ENCODE results near the gene CGB8. TPM values are rescaled to one million over a fixed set of nuclear protein-coding genes. Genes with fewer than 3 reads are reported as not detected.

Gene CGB8
- total and polyA plus RNA-seq, 4 donors, result not detected

DNA sequence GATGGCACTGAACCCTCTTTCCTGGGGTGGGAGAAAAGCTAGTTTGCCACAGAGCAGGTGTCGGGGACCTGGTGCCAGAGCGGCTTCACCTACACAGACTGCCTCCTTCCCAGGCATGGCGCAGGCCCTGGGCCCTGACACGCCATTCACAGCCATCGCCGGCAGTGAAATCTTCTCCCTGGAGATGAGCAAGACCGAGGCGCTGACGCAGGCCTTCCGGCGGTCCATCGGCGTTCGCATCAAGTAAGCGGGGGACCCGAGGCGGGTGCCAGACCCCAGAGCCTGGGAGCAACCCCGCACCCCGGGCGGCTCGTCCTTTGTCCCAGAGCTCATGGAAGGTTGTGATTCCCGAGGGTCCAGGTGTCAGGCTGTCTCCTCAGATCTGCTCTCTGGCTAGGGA, 42.0 kb downstream of the CGB8 start:
- no peak overlapping the region for H3K27ac ChIP-seq (ENCODE audit: low read depth in 1 of 2, low read length in 2 of 2)
- TF ChIP-seq, protein P1, sequence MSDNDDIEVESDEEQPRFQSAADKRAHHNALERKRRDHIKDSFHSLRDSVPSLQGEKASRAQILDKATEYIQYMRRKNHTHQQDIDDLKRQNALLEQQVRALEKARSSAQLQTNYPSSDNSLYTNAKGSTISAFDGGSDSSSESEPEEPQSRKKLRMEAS (IDR thresholded peaks at IDR 0.05), result no peak
- no peak for TF ChIP-seq GABPA (IDR thresholded peaks at IDR 0.05 in 1 of 2, conservative IDR thresholded peaks at IDR 0.05 in 1 of 2)
- TF ChIP-seq, protein P2, sequence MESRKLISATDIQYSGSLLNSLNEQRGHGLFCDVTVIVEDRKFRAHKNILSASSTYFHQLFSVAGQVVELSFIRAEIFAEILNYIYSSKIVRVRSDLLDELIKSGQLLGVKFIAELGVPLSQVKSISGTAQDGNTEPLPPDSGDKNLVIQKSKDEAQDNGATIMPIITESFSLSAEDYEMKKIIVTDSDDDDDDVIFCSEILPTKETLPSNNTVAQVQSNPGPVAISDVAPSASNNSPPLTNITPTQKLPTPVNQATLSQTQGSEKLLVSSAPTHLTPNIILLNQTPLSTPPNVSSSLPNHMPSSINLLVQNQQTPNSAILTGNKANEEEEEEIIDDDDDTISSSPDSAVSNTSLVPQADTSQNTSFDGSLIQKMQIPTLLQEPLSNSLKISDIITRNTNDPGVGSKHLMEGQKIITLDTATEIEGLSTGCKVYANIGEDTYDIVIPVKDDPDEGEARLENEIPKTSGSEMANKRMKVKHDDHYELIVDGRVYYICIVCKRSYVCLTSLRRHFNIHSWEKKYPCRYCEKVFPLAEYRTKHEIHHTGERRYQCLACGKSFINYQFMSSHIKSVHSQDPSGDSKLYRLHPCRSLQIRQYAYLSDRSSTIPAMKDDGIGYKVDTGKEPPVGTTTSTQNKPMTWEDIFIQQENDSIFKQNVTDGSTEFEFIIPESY (IDR thresholded peaks at IDR 0.05), result no peak
- no peak for TF ChIP-seq SP1 (IDR thresholded peaks at IDR 0.05)
- TF ChIP-seq YY1 (IDR thresholded peaks at IDR 0.05), result no peak
- WGBS, result 98% methylated on average over 22 of the region's 22 CpGs
- no peaks in the 10 kb centered on the region for H3K9me3 ChIP-seq (ENCODE audit: control insufficient read depth in 4 of 4, low read length in 3 of 4)
- H3K27me3 ChIP-seq (ENCODE audit: control insufficient read depth in 4 of 4, insufficient read depth in 4 of 4, low read length in 3 of 4), result no peaks in the 10 kb centered on the region
- no peak overlapping the region for H3K9ac ChIP-seq (ENCODE audit: low read depth in 1 of 2, low read length in 2 of 2)
- no peak overlapping the region for H3K4me3 ChIP-seq (ENCODE audit: low read depth in 1 of 3, low read length in 3 of 3)
- no peak for DNase-seq (ENCODE audit: low spot score)
- peaks cover 13 to 62% (median 29%) of the 10 kb centered on the region in 4 donors for H3K36me3 ChIP-seq (ENCODE audit: control insufficient read depth in 4 of 4, insufficient read depth in 3 of 4, low read depth in 1 of 4, low read length in 3 of 4)
- no peaks in the 10 kb centered on the region for H3K4me1 ChIP-seq (ENCODE audit: control insufficient read depth in 4 of 4, insufficient read depth in 4 of 4, low read length in 3 of 4)

DNA sequence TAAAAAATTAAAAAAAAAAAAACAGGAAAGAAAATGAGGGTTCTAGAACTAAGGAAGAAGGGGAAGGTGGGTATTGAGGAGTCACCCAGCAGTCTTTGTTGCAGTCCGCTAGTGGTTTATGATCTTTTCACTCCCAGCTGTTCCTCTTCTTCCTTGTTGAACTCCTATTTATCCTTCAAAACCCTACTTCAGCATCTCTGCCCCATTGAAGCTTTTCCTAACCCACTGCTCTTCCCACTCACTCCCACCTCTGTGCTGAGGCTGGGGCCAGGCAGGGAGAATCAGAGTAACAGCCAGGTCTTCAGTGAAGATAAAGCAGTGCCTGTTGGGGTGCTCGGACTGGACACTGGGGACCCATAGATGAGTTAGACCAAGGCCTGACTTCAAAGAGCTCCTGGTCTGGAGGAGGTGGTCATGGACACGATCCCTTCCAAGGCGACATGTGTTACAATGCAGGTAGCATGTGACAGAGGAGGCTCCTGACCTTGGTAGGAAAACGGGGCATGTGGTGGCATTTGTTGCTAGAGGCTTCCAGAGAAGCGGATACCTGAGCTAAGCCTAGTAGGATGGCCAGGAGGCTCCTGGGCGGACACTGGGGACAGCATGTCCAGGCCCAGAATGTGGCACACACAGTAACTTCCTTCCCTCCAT, 43.8 kb downstream of the CGB8 start:
- DNase-seq (ENCODE audit: low spot score), result no peak
- Histone ChIP-seq H3K27me3 (ENCODE audit: control insufficient read depth in 4 of 4, insufficient read depth in 4 of 4, low read length in 3 of 4) (no peaks in the 10 kb centered on the region), H3K27ac (ENCODE audit: low read depth in 1 of 2, low read length in 2 of 2) (no peak overlapping the region), H3K9me3 (ENCODE audit: control insufficient read depth in 4 of 4, low read length in 3 of 4) (no peaks in the 10 kb centered on the region), H3K4me3 (ENCODE audit: low read depth in 1 of 3, low read length in 3 of 3) (no peak overlapping the region), H3K9ac (ENCODE audit: low read depth in 1 of 2, low read length in 2 of 2) (no peak overlapping the region), H3K4me1 (ENCODE audit: control insufficient read depth in 4 of 4, insufficient read depth in 4 of 4, low read length in 3 of 4) (no peaks in the 10 kb centered on the region), H3K36me3 (ENCODE audit: control insufficient read depth in 4 of 4, insufficient read depth in 3 of 4, low read depth in 1 of 4, low read length in 3 of 4) (peaks cover 15 to 47% (median 26%) of the 10 kb centered on the region in 4 donors)
- TF ChIP-seq JUND (IDR thresholded peaks at IDR 0.05) (no peak), RXRA (IDR thresholded peaks at IDR 0.05) (no peak)
- TF ChIP-seq, protein P3, sequence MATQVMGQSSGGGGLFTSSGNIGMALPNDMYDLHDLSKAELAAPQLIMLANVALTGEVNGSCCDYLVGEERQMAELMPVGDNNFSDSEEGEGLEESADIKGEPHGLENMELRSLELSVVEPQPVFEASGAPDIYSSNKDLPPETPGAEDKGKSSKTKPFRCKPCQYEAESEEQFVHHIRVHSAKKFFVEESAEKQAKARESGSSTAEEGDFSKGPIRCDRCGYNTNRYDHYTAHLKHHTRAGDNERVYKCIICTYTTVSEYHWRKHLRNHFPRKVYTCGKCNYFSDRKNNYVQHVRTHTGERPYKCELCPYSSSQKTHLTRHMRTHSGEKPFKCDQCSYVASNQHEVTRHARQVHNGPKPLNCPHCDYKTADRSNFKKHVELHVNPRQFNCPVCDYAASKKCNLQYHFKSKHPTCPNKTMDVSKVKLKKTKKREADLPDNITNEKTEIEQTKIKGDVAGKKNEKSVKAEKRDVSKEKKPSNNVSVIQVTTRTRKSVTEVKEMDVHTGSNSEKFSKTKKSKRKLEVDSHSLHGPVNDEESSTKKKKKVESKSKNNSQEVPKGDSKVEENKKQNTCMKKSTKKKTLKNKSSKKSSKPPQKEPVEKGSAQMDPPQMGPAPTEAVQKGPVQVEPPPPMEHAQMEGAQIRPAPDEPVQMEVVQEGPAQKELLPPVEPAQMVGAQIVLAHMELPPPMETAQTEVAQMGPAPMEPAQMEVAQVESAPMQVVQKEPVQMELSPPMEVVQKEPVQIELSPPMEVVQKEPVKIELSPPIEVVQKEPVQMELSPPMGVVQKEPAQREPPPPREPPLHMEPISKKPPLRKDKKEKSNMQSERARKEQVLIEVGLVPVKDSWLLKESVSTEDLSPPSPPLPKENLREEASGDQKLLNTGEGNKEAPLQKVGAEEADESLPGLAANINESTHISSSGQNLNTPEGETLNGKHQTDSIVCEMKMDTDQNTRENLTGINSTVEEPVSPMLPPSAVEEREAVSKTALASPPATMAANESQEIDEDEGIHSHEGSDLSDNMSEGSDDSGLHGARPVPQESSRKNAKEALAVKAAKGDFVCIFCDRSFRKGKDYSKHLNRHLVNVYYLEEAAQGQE (IDR thresholded peaks at IDR 0.05), result no peak
- WGBS, result 98% methylated on average over 7 of the region's 7 CpGs

DNA sequence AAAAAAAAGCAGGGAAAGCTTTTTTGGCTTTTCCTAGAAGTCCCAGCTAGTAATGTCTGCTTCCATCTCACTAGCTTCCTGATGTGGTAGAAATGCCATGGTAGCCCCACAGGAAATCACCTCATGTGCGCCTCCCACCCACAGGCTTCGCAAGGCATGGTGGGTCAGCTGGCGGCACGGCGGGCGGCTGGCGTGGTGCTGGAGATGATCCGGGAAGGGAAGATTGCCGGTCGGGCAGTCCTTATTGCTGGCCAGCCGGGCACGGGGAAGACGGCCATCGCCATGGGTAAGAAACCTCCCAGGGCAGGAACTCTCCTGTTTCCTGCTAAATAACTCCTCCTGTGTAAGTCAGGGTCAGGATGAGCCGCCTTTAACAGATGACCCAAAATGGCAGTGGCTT, 44.8 kb downstream of the CGB8 start:
- Histone ChIP-seq H3K9ac (ENCODE audit: low read depth in 1 of 2, low read length in 2 of 2) (no peak overlapping the region), H3K36me3 (ENCODE audit: control insufficient read depth in 4 of 4, insufficient read depth in 3 of 4, low read depth in 1 of 4, low read length in 3 of 4) (peaks cover 15 to 39% (median 22%) of the 10 kb centered on the region in 4 donors), H3K27me3 (ENCODE audit: control insufficient read depth in 4 of 4, insufficient read depth in 4 of 4, low read length in 3 of 4) (no peaks in the 10 kb centered on the region), H3K4me1 (ENCODE audit: control insufficient read depth in 4 of 4, insufficient read depth in 4 of 4, low read length in 3 of 4) (no peaks in the 10 kb centered on the region), H3K27ac (ENCODE audit: low read depth in 1 of 2, low read length in 2 of 2) (no peak overlapping the region), H3K4me3 (ENCODE audit: low read depth in 1 of 3, low read length in 3 of 3) (no peak overlapping the region), H3K9me3 (ENCODE audit: control insufficient read depth in 4 of 4, low read length in 3 of 4) (no peaks in the 10 kb centered on the region)
- TF ChIP-seq TAF1 (conservative IDR thresholded peaks at IDR 0.05) (no peak), HNF4A (conservative IDR thresholded peaks at IDR 0.05) (no peak), FOXA2 (IDR thresholded peaks at IDR 0.05) (no peak), EGR1 (IDR thresholded peaks at IDR 0.05; ENCODE audit: low read depth in 2 of 2) (no peak), RXRA (IDR thresholded peaks at IDR 0.05) (no peak), SP1 (IDR thresholded peaks at IDR 0.05) (no peak), YY1 (IDR thresholded peaks at IDR 0.05) (no peak)
- TF ChIP-seq, protein P2 (IDR thresholded peaks at IDR 0.05), result no peak
- TF ChIP-seq, protein P4, sequence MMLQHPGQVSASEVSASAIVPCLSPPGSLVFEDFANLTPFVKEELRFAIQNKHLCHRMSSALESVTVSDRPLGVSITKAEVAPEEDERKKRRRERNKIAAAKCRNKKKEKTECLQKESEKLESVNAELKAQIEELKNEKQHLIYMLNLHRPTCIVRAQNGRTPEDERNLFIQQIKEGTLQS (IDR thresholded peaks at IDR 0.05), result no peak
- 97% methylated on average over 15 of the region's 15 CpGs for WGBS
- no peak for DNase-seq (ENCODE audit: low spot score)

All from liver (tissue), 9 donors.